Measurements from ENCODE around the gene TAS2R10. TPM values are rescaled to one million over a fixed set of nuclear protein-coding genes. Genes with fewer than 3 reads are reported as not detected.

TAS2R10 gene
- total RNA-seq, 1 experiment from 2014 or later: 1.7 TPM

DNA sequence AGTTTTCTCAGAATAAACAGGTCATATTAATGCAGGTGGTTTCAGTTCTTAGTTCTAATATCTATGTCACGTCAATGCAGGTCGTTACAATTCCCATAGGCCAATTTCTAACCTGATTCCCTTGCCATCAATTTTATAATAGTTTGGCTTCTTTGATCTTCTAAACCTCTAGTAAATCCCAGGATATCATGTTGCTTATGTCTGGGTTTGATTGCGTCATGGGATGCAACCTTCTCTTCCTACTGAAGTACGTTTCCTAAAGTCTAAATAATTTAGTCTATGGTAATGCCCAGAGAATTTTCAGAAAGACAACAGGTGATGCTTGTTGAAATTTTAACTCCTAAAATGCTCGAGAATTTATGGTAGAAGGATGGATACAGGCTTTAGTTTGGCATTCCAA is 42.9 kb downstream of the TAS2R10 start:
- CTCF ChIA-PET: interaction anchor here (0.8 kb wide), 1 partner anchor 1104 kb away, joined by 3 read pairs; no protein-coding TSS in a partner anchor
- no peak for DNase-seq
- Mint-ChIP-seq H3K27me3 (ENCODE audit: unreplicated experiment) (no peaks in the 10 kb centered on the region), H3K4me3 (ENCODE audit: low read depth, unreplicated experiment) (no peak overlapping the region), H3K27ac (ENCODE audit: unreplicated experiment) (no peak overlapping the region), H3K9me3 (ENCODE audit: low read depth, unreplicated experiment) (no peaks in the 10 kb centered on the region), H3K36me3 (ENCODE audit: insufficient read depth, unreplicated experiment) (no peaks in the 10 kb centered on the region), H3K4me1 (ENCODE audit: low read depth, unreplicated experiment) (no peaks in the 10 kb centered on the region)
- intact Hi-C loops (cut with micrococcal nuclease; ENCODE audit: unreplicated experiment): no loop called here
- no TSS peak for BruUV-seq (replicated peaks)
- no peak for TF ChIP-seq CTCF (IDR thresholded peaks at IDR 0.05; ENCODE audit: unreplicated experiment)

- BruUV-seq (replicated peaks): no TSS peak
Observed at GRCh38 chr12:10779103-10779502, 47.1 kb downstream of the TAS2R10 start.

More at GRCh38 chr12:10779103-10779502, 47.1 kb downstream of the TAS2R10 start:
- CTCF ChIA-PET: no interaction called here
- no peaks in the 10 kb centered on the region for H3K9me3 Mint-ChIP-seq (ENCODE audit: low read depth, unreplicated experiment)
- no peak overlapping the region for H3K4me3 Mint-ChIP-seq (ENCODE audit: low read depth, unreplicated experiment)
- no peak for TF ChIP-seq CTCF (IDR thresholded peaks at IDR 0.05; ENCODE audit: unreplicated experiment)
- no peak overlapping the region for H3K27ac Mint-ChIP-seq (ENCODE audit: unreplicated experiment)
- no peaks in the 10 kb centered on the region for H3K4me1 Mint-ChIP-seq (ENCODE audit: low read depth, unreplicated experiment)
- H3K36me3 Mint-ChIP-seq (ENCODE audit: insufficient read depth, unreplicated experiment): no peaks in the 10 kb centered on the region
- peaks cover 22% of the 10 kb centered on the region for H3K27me3 Mint-ChIP-seq (ENCODE audit: unreplicated experiment)
- intact Hi-C loops (cut with micrococcal nuclease; ENCODE audit: unreplicated experiment): no loop called here
- DNase-seq: no peak

Other genes starting within 250 kb of the TAS2R10 start
- gene MAGOHB, start 212.7 kb downstream of the TAS2R10 start, total RNA-seq (2022): 59.5 and 61.4 TPM in 2 replicates
- gene STYK1, start 152.3 kb downstream of the TAS2R10 start, total RNA-seq (2022): 8.4 and 10.7 TPM in 2 replicates
- gene YBX3, start 103.0 kb downstream of the TAS2R10 start, total RNA-seq (2022): 295 and 312 TPM in 2 replicates
- gene TAS2R7, start 23.7 kb downstream of the TAS2R10 start, total RNA-seq (2022): not detected in 2 replicates
- not detected in 2 replicates for gene TAS2R8, start 19.1 kb downstream of the TAS2R10 start, total RNA-seq (2022)
- not detected in 2 replicates for gene TAS2R9, start 16.2 kb downstream of the TAS2R10 start, total RNA-seq (2022)
- gene PRR4, start 23.1 kb upstream of the TAS2R10 start, total RNA-seq (2022): 3.1 and 4.7 TPM in 2 replicates
- 12.4 and 21.9 TPM in 2 replicates for gene PRH1, start 57.9 kb upstream of the TAS2R10 start, total RNA-seq (2022)
- 1.8 and 2.5 TPM in 2 replicates for gene TAS2R13, start 83.2 kb upstream of the TAS2R10 start, total RNA-seq (2022)
- gene PRH2, start 102.9 kb upstream of the TAS2R10 start, total RNA-seq (2022): not detected in 2 replicates
- 2.9 TPM in 2 replicates for gene TAS2R14, start 112.9 kb upstream of the TAS2R10 start, total RNA-seq (2022)
- gene TAS2R50, start 160.6 kb upstream of the TAS2R10 start, total RNA-seq (2022): 1.8 TPM in 2 replicates
- 2.4 and 3.3 TPM in 2 replicates for gene TAS2R20, start 171.9 kb upstream of the TAS2R10 start, total RNA-seq (2022)
- 3.2 and 4.5 TPM in 2 replicates for gene TAS2R19, start 196.3 kb upstream of the TAS2R10 start, total RNA-seq (2022)
- gene TAS2R31, start 205.0 kb upstream of the TAS2R10 start, total RNA-seq (2022): 3.6 and 4.1 TPM in 2 replicates
- 1.1 and 2.2 TPM in 2 replicates for gene TAS2R46, start 235.9 kb upstream of the TAS2R10 start, total RNA-seq (2022)

Data from Calu3 (cell line).